OCI-LY7 (cell line): ENCODE measurements around the gene OR9A2.

Experiments used
- CTCF ChIP-seq: fragments of 200-600 bp; sonication (generic); conservative IDR thresholded peaks from 2 replicates; pipeline ENCODE4 v1.5.1; 2014; ENCODE audit warnings: mild to moderate bottlenecking, antibody characterized with exemption, low read length, moderate library complexity, mixed read lengths
- EZH2phosphoT487 ChIP-seq: fragments of 200-600 bp; sonication (generic); IDR thresholded peaks from 2 replicates; pipeline ENCODE4 v1.6.1; 2018; ENCODE audit warnings: low read depth, borderline replicate concordance, mild to moderate bottlenecking, mixed run types, antibody characterized with exemption, low read length, moderate library complexity, mixed read lengths

DNA sequence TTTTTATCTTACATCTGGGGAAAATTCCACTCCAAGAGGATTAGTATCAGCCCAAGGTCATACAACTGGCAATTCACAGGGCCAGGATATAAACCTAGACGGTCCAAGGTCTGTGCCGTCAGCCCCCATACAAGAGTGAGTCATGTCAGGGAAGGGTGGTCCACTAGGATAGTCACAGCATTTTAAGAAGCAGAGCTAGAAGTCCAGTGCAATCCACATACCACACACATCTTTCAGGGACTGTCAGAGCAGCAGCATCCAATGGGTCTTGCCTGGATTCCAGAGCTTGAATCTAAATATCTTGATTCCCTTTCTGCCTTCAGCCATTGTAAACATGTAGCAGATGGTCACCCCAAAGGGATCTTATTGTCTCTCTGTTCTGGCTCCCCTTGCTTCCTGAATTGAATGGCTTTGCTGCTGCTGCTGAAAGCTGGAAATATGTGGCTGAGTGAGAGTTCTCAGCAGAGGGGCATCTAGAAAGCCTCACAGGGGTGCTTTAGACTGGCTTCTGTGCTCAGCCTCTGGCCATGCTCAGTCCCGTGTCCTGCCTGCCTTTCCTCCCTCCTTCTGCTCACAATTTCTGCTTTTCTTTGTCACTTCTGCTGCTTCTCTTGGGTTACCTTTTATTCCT, 15.3 kb upstream of the OR9A2 start:
- TF ChIP-seq EZH2phosphoT487: no peak
- no peak for TF ChIP-seq CTCF
